Activated CD4-positive, alpha-beta T cell treated with anti-CD3 and anti-CD28 coated beads for 1 hour (primary cell): ENCODE results near the gene SBF2.
A peak's percentile ranks its signal among the peaks of the same experiment; 100 is the strongest.
"Not testable (repeated sequence)": the region's sequence is repeated elsewhere in the genome, so short reads cannot be mapped to it uniquely, and the experiment has no call there.

Experiments used
- DNase-seq: peaks from one replicate; pipeline ENCODE4 v3.0.0-alpha.2; 2020

SBF2 gene

GRCh38 chr11:9759519-9760192 lies 534.4 kb downstream of the SBF2 start:
- peak; percentile 86 for DNase-seq

DNA sequence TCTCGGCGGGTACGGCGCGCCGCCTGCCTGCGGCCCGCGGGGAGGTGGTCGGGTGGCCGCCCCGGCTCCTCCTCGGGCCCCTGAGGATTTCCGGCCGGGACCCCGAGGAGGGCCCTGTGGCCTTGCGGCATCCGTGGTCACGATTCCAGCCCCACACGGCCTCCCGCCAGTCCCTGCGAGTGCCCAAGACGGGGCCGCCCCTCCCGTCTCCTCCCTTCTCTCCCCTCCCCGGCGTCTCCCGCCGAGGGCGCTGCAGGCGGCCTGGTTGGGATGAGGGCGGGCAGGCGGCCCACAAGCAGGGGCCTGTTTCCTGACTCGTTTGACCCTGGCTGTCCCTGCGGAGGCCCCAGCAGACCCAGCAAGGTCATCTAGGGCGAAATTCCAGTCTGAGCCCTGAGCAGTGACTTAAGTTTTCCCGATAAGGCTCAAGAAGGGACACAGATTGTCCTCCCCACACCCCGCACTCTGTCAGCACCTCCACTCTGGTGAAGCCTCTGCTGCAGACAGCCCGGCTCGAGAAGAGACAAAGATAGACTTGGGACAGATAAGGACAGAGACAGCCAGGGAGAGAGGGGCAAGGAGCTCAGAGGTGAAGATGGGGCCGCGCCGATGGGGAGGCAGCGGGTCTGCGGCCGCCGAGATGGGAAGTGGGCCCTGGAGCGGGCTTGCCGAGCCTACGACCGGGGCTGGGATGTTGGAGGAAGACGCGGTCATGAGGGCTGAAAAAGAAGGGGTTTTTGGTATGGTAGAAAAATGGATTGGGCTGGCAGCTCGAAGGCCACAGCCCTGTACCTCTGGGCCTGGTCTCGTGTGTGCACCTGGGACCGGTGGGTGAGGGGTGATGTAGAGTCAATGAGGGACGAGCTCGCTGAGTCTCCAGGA lies 535.1 kb downstream of the SBF2 start:
- peak; percentile 27 for DNase-seq

GRCh38 chr11:9757809-9758636 lies 536.0 kb downstream of the SBF2 start:
- DNase-seq = peak; percentile 85

DNA sequence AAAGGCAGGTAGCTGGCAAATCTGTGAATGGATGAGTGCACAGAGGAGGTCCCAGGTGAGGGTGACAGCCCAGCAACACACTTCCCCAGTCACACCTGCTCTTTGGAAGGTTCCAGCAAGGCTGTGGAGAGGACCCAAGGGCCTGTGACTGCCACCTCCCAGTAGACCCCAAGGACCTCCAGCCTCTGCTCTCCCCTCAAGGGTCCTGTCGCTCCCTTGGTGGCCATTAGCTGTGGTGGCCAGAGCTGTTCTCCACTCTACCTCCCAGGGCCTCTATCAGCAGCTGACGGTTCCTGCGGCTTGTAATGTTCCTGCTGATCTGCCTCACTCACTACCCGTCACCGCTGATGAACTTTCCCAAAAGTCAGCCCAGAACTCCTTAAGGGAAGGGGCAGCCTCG lies 537.1 kb downstream of the SBF2 start:
- DNase-seq = no peak

DNA sequence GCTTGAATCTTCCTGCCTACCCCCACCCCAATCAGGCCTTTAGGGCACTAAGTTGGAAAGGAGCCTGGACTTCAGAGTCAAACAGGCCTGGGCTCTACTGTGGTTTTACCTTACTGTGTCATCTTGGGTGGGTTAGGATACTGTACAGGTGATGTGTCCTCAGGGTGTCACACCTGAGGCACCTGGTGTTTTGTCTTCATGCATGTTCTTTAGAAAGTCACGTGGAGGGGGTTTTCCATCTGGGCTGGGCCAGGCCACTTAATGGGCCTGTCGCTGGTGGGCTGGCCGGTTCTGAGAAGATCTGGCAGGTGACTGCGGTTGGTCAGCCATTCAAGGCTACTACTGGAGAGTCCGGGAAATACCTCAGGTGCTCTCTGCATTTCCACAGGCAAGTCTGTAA lies 537.6 kb downstream of the SBF2 start:
- DNase-seq = no peak

- DNase-seq = no peak
Observed at GRCh38 chr11:9755561-9756185, 538.3 kb downstream of the SBF2 start.

DNA sequence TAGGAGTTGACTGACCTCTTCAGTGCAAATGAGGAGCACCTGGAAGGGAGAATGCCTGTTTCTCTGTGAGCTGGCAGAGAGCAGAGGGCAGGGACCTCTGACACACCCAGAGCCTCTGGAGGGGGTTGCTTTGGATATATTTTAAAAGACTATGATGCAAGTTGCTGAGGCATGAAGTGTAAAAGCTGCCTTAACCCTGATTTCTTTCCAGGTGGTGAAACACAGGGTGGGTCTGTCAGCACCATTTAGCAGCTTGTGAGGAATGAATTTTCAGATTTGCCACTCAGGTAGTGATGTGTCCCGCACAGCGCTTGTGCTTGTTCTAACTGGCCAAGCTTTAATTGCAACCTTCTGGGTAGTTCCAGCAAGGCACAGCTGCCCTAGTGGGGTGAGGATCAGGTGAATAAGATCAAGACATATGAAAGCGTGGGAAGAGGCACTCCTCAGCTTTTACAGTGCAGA lies 540.0 kb downstream of the SBF2 start:
- no peak for DNase-seq

GRCh38 chr11:9753021-9753420 lies 541.0 kb downstream of the SBF2 start:
- DNase-seq = no peak

DNA sequence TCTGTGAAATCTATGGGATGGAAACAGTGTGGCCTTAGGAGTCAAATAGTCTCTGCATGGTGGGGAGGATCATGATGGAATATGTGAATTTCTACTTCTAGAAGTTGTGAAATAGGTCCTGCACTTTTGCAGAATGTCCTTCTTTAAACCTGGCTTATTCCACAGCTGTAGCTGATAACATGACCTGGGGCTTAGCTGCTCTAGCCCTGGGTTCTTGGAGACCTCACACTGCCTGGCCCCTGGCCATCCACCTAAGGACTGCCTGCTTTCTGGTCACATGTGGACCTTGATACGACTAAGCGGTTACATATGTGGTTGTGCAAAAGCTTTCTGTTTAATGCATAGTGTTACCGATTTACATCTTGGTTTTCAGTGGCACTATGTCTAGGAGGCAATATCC lies 541.9 kb downstream of the SBF2 start:
- no peak for DNase-seq

DNA sequence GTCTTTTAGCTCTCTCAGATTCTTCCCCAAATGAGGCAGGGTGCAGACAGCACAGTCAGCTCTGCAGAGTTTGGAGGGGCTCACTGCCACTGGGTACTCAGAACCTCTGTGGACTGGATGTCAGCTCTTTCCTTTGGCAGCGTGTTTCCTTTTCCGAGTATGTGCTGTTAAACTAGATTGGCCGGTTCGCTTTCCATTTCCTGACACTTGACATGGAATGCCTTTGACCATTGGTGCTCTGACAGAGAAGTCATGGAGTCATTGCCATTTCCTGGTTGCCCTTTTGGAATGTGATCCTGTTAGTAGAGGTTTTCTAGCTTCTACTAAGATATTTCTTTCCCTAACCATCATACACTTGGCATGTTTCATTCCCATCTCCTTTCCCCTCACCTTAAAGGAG lies 543.5 kb downstream of the SBF2 start:
- no peak for DNase-seq

DNA sequence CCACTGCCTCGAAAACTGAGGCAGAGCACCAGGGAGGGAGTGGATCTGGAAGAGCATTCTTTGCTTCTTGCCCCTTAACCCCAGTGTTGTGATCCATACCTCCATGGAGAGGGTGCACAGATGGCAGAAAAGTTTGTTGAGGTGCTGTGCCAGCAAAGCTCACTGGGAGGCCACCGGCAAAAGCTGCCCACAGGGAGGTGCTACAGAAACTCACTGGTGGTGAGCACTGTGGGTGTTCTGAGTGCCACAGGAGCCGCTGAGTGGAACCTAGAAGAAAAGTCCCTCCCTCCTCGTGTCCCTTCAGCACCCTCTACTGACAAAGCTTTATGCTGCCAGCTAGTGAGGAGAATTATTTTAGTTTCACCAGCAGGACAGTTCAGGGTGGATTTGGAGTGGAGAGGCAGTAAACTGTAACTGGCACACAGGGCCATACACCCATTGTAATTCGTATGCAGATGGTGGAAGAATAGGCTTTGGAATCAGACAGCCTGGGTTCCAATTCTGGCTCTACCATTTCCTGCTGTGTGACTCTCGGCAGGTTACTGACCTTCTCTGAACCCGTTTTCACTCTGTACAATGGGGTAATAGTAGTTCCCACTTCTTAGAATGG lies 545.6 kb downstream of the SBF2 start:
- DNase-seq = peak; percentile 28

GRCh38 chr11:9747828-9748227 lies 546.2 kb downstream of the SBF2 start:
- DNase-seq = no peak

DNA sequence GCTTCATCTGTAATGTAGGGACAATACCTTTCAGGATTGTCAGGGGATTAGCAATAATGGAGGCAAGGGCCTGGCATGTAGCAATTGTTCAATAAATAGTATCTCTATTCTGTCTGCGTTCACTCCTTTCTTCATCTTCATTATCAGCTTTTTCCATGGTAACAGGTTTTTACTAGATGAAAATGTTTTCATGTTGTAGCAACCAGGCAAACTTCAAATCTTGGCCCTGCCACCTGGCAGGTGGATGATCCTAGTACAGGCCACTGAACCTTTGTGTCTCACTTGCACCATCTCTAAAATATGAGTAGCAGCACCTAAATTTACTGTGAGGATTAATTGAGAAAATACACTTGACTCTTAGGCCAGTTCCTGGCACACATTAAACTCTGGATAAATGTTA lies 546.8 kb downstream of the SBF2 start:
- no peak for DNase-seq

- no peak for DNase-seq
Observed at GRCh38 chr11:9745411-9746211, 548.4 kb downstream of the SBF2 start.

GRCh38 chr11:9743512-9743911 lies 550.5 kb downstream of the SBF2 start:
- DNase-seq = not testable (repeated sequence)

DNA sequence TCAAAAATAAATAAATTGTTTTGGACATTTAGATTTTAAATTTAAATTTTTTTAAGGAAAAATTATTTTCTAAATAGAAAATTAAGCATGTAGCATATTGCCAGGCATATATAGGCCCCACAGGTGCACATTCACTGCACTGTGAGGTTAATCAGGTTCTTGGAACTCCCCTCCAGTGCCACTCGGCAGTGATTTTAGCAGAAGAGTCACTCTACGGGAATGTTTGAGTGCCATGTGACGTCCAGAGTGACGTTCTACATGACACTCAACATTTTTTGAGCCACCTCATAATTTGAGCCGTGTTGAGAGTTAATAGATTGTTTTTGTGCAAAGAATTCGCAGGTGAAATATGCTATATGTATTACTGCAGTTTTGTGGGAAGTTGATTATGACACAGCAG lies 552.8 kb downstream of the SBF2 start:
- no peak for DNase-seq

GRCh38 chr11:9740202-9740883 lies 553.7 kb downstream of the SBF2 start:
- no peak for DNase-seq

- no peak for DNase-seq
Observed at GRCh38 chr11:9739123-9739900, 554.7 kb downstream of the SBF2 start.

DNA sequence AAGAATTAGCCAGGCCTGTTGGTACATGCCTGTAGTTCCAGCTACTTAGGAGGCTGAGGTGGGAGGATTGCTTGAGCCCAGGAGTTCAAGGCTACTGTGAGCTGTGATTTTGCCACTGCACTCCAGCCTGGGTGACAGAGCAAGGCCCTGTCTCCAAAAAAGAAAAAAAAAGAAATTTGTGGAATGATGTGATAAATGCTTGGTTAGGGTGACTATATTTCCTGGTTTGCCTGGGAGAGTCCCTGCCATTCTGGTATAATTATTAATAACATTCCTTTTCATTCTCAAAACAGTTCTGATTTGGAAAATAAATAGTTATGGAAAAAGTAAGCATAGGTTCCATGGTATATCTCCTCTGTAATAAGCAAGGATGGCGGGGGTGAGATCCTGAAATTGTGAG lies 555.3 kb downstream of the SBF2 start:
- no peak for DNase-seq

DNA sequence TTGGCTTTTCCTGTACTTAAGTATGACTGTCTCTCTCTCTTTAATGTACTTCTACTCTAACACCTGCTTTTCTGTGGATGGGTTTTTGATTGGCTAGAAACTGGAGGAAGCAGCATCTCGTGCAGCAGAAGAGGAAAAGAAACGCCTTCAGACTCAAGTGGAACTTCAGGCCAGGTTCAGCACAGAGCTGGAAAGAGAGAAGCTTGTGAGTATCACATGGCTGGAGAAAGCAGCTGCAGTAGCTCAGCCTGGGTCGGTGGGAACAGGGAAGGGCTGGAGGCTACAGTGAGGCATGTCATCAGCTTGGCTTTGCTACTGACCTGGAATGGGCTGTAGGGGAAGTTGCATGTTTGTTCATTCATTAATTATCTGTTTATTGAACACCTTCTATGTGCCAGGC lies 555.9 kb downstream of the SBF2 start:
- DNase-seq = no peak
